ENCODE measurements around the gene SNAPIN. TPM values are rescaled to one million over a fixed set of nuclear protein-coding genes. Genes with fewer than 3 reads are reported as not detected.

The SNAPIN gene
- total RNA-seq, 1 experiment from 2014 or later = 82.0 TPM

DNA sequence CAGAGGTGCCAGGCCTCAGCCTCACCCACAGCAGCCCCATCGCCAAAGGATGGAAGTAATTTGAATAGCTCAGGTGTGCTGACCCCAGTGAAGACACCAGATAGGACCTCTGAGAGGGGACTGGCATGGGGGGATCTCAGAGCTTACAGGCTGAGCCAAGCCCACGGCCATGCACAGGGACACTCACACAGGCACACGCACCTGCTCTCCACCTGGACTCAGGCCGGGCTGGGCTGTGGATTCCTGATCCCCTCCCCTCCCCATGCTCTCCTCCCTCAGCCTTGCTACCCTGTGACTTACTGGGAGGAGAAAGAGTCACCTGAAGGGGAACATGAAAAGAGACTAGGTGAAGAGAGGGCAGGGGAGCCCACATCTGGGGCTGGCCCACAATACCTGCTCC lies 35.0 kb downstream of the SNAPIN start:
- intact Hi-C loops (cut with micrococcal nuclease) = no loop called here
- CTCF ChIA-PET = no interaction called here
- H3K9me2 ChIP-seq (replicated peaks; ENCODE audit: low read length) = no peaks in the 10 kb centered on the region
- no peaks in the 10 kb centered on the region for H3K79me2 ChIP-seq (ENCODE audit: low read length)
- H3F3A ChIP-seq (ENCODE audit: low read length, unreplicated experiment) = no peaks in the 10 kb centered on the region
- H3K27me3 ChIP-seq (ENCODE audit: low read length) = no peaks in the 10 kb centered on the region
- no TSS peak for BruUV-seq (replicated peaks)
- H3K9ac ChIP-seq (ENCODE audit: low read length) = no peak overlapping the region
- H3K9me3 ChIP-seq (ENCODE audit: low read length) = no peaks in the 10 kb centered on the region
- no peak overlapping the region for H3K4me2 ChIP-seq (ENCODE audit: low read length)
- TF ChIP-seq EZH2 (IDR thresholded peaks at IDR 0.05; ENCODE audit: low read length, unreplicated experiment) (no peak), EZH2phosphoT487 (IDR thresholded peaks at IDR 0.05; ENCODE audit: borderline replicate concordance, low read length) (no peak)
- TF ChIP-seq, protein P1, sequence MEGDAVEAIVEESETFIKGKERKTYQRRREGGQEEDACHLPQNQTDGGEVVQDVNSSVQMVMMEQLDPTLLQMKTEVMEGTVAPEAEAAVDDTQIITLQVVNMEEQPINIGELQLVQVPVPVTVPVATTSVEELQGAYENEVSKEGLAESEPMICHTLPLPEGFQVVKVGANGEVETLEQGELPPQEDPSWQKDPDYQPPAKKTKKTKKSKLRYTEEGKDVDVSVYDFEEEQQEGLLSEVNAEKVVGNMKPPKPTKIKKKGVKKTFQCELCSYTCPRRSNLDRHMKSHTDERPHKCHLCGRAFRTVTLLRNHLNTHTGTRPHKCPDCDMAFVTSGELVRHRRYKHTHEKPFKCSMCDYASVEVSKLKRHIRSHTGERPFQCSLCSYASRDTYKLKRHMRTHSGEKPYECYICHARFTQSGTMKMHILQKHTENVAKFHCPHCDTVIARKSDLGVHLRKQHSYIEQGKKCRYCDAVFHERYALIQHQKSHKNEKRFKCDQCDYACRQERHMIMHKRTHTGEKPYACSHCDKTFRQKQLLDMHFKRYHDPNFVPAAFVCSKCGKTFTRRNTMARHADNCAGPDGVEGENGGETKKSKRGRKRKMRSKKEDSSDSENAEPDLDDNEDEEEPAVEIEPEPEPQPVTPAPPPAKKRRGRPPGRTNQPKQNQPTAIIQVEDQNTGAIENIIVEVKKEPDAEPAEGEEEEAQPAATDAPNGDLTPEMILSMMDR (conservative IDR thresholded peaks at IDR 0.05; ENCODE audit: low read depth, low read length) = no peak
- H2AFZ ChIP-seq (ENCODE audit: low read length) = no peak overlapping the region
- no peaks in the 10 kb centered on the region for H3K36me3 ChIP-seq (ENCODE audit: low read depth, low read length)
- no peaks in the 10 kb centered on the region for H4K20me1 ChIP-seq (ENCODE audit: low read length)
- no peak for DNase-seq
- no peak overlapping the region for H3K4me3 ChIP-seq (ENCODE audit: low read length)
- H3K27ac ChIP-seq (ENCODE audit: low read length) = no peak overlapping the region
- POLR2A ChIA-PET (ENCODE audit: unreplicated experiment) = no interaction called here
- no peak for ATAC-seq
- H3K4me1 ChIP-seq (ENCODE audit: insufficient read depth, low read length) = peaks cover 13% of the 10 kb centered on the region

DNA sequence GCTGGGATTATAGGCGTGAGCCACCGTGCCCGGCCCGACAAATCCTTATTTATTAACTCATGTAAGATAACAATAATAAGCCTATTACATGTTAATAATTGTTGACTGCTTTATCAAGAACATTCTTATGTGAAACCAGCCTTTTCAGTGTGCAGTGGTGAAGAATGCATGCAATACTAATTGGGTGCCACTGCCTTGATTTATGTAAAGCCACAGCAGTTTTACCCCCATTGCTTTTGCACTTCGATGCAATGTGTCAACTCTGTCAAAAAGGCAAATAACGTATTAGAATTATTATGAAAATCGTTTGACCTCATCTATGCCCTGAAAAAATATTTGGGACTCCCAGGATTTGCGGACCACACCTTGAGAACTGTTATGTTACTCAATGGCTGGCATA lies 38.2 kb downstream of the SNAPIN start:
- Histone ChIP-seq H3K4me3 (ENCODE audit: low read length) (no peak overlapping the region), H3K9me2 (replicated peaks; ENCODE audit: low read length) (no peaks in the 10 kb centered on the region), H2AFZ (ENCODE audit: low read length) (peak overlapping the region; percentile 69), H3K4me1 (ENCODE audit: insufficient read depth, low read length) (peaks cover 13% of the 10 kb centered on the region), H3K9ac (ENCODE audit: low read length) (no peak overlapping the region; the same call in 1 of the 2 replicates), H3K36me3 (ENCODE audit: low read depth, low read length) (no peaks in the 10 kb centered on the region), H3K9me3 (ENCODE audit: low read length) (no peaks in the 10 kb centered on the region), H3F3A (ENCODE audit: low read length, unreplicated experiment) (no peaks in the 10 kb centered on the region), H3K27ac (ENCODE audit: low read length) (peak overlapping the region; percentile 34; the same call in 1 of the 2 replicates), H3K27me3 (ENCODE audit: low read length) (no peaks in the 10 kb centered on the region), H3K4me2 (ENCODE audit: low read length) (no peak overlapping the region), H3K79me2 (ENCODE audit: low read length) (no peaks in the 10 kb centered on the region), H4K20me1 (ENCODE audit: low read length) (no peaks in the 10 kb centered on the region)
- DNase-seq (no peak), ATAC-seq (no peak)
- no TSS peak for BruUV-seq (replicated peaks)
- TF ChIP-seq EZH2phosphoT487 (IDR thresholded peaks at IDR 0.05; ENCODE audit: borderline replicate concordance, low read length) (no peak), EZH2 (IDR thresholded peaks at IDR 0.05; ENCODE audit: low read length, unreplicated experiment) (no peak)
- TF ChIP-seq, protein P1 (conservative IDR thresholded peaks at IDR 0.05; ENCODE audit: low read depth, low read length) = no peak
- POLR2A ChIA-PET (ENCODE audit: unreplicated experiment) = no interaction called here
- intact Hi-C loops (cut with micrococcal nuclease) = no loop called here
- CTCF ChIA-PET = no interaction called here

DNA sequence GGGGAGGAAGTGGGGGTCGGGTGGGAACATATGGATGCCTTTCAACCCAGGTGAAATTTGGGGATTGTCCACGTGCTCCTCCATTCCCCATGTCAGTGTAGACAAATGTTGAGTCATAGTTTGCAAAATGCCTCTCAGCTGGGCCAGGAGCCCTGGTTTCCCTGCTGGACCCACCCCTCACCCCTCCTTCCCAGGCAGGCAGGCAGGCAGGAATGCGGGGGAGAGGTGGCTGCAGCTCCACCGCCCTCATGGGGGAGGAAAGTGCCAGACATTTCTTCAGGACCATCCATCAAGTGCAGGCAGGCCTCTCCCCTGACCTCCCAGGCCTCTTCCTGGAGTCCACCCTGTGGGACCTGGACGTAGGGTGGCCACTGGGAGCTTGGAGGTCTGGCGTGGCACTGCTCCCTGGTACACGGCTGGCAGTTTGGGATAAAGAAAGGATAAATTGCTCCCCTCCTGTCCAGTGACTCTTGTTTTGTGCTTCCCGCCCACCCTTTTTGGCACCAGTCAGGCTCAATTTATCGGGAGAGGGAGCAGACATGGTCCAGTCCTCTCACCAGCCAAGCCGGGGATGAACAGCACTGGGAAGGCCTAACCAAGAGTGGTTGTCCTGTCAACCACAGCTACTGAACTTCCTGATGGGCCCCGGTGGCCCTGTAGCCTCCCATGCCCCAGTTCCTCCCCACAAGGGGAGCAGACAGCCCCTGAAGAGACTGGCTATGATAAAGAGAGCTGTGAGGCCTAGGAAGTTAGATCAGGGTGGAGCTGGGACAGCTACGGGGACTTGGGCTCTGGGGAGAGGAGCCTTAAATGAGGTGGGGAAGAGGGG lies 38.9 kb downstream of the SNAPIN start:
- Histone ChIP-seq H3K4me2 (ENCODE audit: low read length) (peak overlapping the region; percentile 13), H3K9me3 (ENCODE audit: low read length) (no peaks in the 10 kb centered on the region), H3K27ac (ENCODE audit: low read length) (peak overlapping the region; percentile 34; the same call in 1 of the 2 replicates), H4K20me1 (ENCODE audit: low read length) (no peaks in the 10 kb centered on the region), H3K79me2 (ENCODE audit: low read length) (no peaks in the 10 kb centered on the region), H3K4me3 (ENCODE audit: low read length) (no peak overlapping the region), H3K36me3 (ENCODE audit: low read depth, low read length) (no peaks in the 10 kb centered on the region), H3K27me3 (ENCODE audit: low read length) (no peaks in the 10 kb centered on the region), H2AFZ (ENCODE audit: low read length) (peak overlapping the region; percentile 69), H3K4me1 (ENCODE audit: insufficient read depth, low read length) (peaks cover 13% of the 10 kb centered on the region), H3K9ac (ENCODE audit: low read length) (no peak overlapping the region; the same call in 1 of the 2 replicates), H3K9me2 (replicated peaks; ENCODE audit: low read length) (no peaks in the 10 kb centered on the region), H3F3A (ENCODE audit: low read length, unreplicated experiment) (no peaks in the 10 kb centered on the region)
- ATAC-seq (peak; percentile 85), DNase-seq (peak; percentile 78)
- no TSS peak for BruUV-seq (replicated peaks)
- ChIA-PET CTCF (no interaction called here), POLR2A (ENCODE audit: unreplicated experiment) (no interaction called here)
- no peak for TF ChIP-seq EZH2 (IDR thresholded peaks at IDR 0.05; ENCODE audit: low read length, unreplicated experiment)
- TF ChIP-seq, protein P1 (conservative IDR thresholded peaks at IDR 0.05; ENCODE audit: low read depth, low read length) = no peak
- TF ChIP-seq EZH2phosphoT487 (IDR thresholded peaks at IDR 0.05; ENCODE audit: borderline replicate concordance, low read length) = no peak
- intact Hi-C loops (cut with micrococcal nuclease) = no loop called here

All from PC-3 (cell line).